GM19455 (cell line): ENCODE results near the gene DDX54.
"Not testable (repeated sequence)": the region's sequence is repeated elsewhere in the genome, so short reads cannot be mapped to it uniquely, and the experiment has no call there.

Experiments used
- ATAC-seq: cut with Tn5 transposase; IDR thresholded peaks from one replicate; pipeline ENCODE4 v1.9.1; 2021; ENCODE audit not compliant: unreplicated experiment

DDX54 gene

GRCh38 chr12:113145720-113146551 lies 39.3 kb downstream of the DDX54 start:
- no peak for ATAC-seq

- no peak for ATAC-seq
Observed at GRCh38 chr12:113144806-113145205, 40.5 kb downstream of the DDX54 start.

GRCh38 chr12:113143959-113144358 lies 41.3 kb downstream of the DDX54 start:
- ATAC-seq: no peak

- ATAC-seq: no peak
Observed at GRCh38 chr12:113142886-113143332, 42.4 kb downstream of the DDX54 start.

- ATAC-seq: no peak
Observed at GRCh38 chr12:113142173-113142885, 42.9 kb downstream of the DDX54 start.

GRCh38 chr12:113141716-113142115 lies 43.6 kb downstream of the DDX54 start:
- ATAC-seq: not testable (repeated sequence)

GRCh38 chr12:113140706-113141105 lies 44.6 kb downstream of the DDX54 start:
- no peak for ATAC-seq

GRCh38 chr12:113138826-113139225 lies 46.5 kb downstream of the DDX54 start:
- ATAC-seq: no peak

GRCh38 chr12:113137861-113138783 lies 47.2 kb downstream of the DDX54 start:
- no peak for ATAC-seq

GRCh38 chr12:113136990-113137511 lies 48.2 kb downstream of the DDX54 start:
- ATAC-seq: no peak

- no peak for ATAC-seq
Observed at GRCh38 chr12:113136128-113136989, 48.9 kb downstream of the DDX54 start.

GRCh38 chr12:113135178-113136127 lies 49.8 kb downstream of the DDX54 start, which contains the start of gene RASAL1:
TSS of gene RASAL1 (minus strand) at chr12:113135761. CDS start at chr12:113135462, 299 bp downstream.
- ATAC-seq: no peak

GRCh38 chr12:113134521-113134951 lies 50.7 kb downstream of the DDX54 start:
- no peak for ATAC-seq

- ATAC-seq: no peak
Observed at GRCh38 chr12:113134071-113134470, 51.2 kb downstream of the DDX54 start.

GRCh38 chr12:113133666-113134065 lies 51.6 kb downstream of the DDX54 start:
- ATAC-seq: no peak

GRCh38 chr12:113133036-113133435 lies 52.2 kb downstream of the DDX54 start:
- no peak for ATAC-seq

GRCh38 chr12:113131556-113131955 lies 53.7 kb downstream of the DDX54 start:
- no peak for ATAC-seq

GRCh38 chr12:113130457-113131135 lies 54.7 kb downstream of the DDX54 start:
- no peak for ATAC-seq
